NK-92 treated with Interleukin-12 subunit alpha and Interleukin-12 subunit beta, amount 100 ng/mL, for 24 hours (cell line): ENCODE data around the gene MEGF11.

Experiments used
- DNase-seq: peaks from one replicate; lab custom pipeline; 2025; lab: John Stamatoyannopoulos, UW

MEGF11 gene

DNA sequence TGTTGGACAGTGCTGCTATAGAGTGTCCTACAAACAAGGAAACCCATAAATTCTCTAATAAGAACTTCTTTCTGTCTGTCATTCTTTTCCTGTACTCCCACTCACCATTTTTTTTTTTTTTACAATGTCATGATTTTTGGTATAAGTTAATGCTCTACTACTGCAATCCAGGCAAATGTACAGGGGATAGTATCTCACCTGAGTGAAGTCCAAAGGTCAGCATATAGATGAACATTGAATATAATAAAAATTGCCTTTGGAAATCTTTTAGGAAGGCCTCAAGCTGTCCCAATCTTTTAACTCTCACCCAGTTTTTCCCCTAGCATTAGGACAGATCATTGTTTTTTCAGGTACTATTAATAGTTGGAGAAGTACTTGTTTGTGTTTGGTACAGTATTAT is 405.6 kb downstream of the MEGF11 start:
- no peak for DNase-seq

- DNase-seq = no peak
These were observed 407.6 kb downstream of the MEGF11 start for GRCh38 chr15:65845826-65846519.
